Neural cell (in vitro differentiated cells): ENCODE measurements around the gene EGFL8. TPM values are rescaled to one million over a fixed set of nuclear protein-coding genes. Genes with fewer than 3 reads are reported as not detected.

Source experiments
- H2AFZ ChIP-seq: fragments of 200-600, 300-800 bp; sonication (generic), shearing (Covaris generic); 2 replicates; pipeline ENCODE4 v1.6.0; 2014; ENCODE audit warnings: low read depth, mild to moderate bottlenecking, antibody characterized with exemption, low read length, moderate library complexity
- H3F3A ChIP-seq: fragments of 200-600 bp; shearing (Covaris generic); 2 replicates; pipeline ENCODE4 v1.6.1; 2016; ENCODE audit warnings: mild to moderate bottlenecking, moderate library complexity, mixed read lengths, antibody characterized with exemption, low read length; ENCODE audit not compliant: insufficient read depth, poor library complexity, severe bottlenecking
- H3K27ac ChIP-seq: fragments of 200-600, 300-800 bp; sonication (generic), shearing (Covaris generic); 2 replicates; pipeline ENCODE4 v1.5.1; 2014; ENCODE audit warnings: mild to moderate bottlenecking, low read length, moderate library complexity
- H3K27me3 ChIP-seq: fragments of 300-800, 200-600 bp; sonication (generic), shearing (Covaris generic); 2 replicates; pipeline ENCODE4 v1.6.0; 2014; ENCODE audit warnings: mild to moderate bottlenecking, low read depth, low read length, moderate library complexity; ENCODE audit not compliant: insufficient read depth
- H3K36me3 ChIP-seq: fragments of 300-800, 200-600 bp; sonication (generic), shearing (Covaris generic); 2 replicates; pipeline ENCODE4 v1.5.1; 2014; ENCODE audit warnings: mild to moderate bottlenecking, antibody characterized with exemption, low read length, moderate library complexity; ENCODE audit not compliant: insufficient read depth
- H3K4me2 ChIP-seq: fragments of 300-800, 200-600 bp; sonication (generic), shearing (Covaris generic); 2 replicates; pipeline ENCODE4 v1.6.0; 2014; ENCODE audit warnings: mild to moderate bottlenecking, low read length
- H3K4me3 ChIP-seq: fragments of 300-800, 200-600 bp; sonication (generic), shearing (Covaris generic); 2 replicates; pipeline ENCODE4 v1.5.1; 2014; ENCODE audit warnings: mild to moderate bottlenecking, low read length, moderate library complexity
- H3K79me2 ChIP-seq: fragments of 200-600 bp; shearing (Covaris generic); replicated peaks from 2 replicates; pipeline ENCODE4 v1.6.0; 2014; ENCODE audit warnings: mild to moderate bottlenecking, low read length, moderate library complexity; ENCODE audit not compliant: insufficient read depth
- H3K9ac ChIP-seq: fragments of 300-800, 200-600 bp; sonication (generic), shearing (Covaris generic); 2 replicates; pipeline ENCODE4 v1.6.1; 2016; ENCODE audit warnings: mild to moderate bottlenecking, low read length, mixed read lengths
- H3K9me2 ChIP-seq: fragments of 200-600 bp; shearing (Covaris generic); 2 replicates; pipeline ENCODE4 v1.6.1; 2016; ENCODE audit warnings: mild to moderate bottlenecking, low read length, mixed read lengths; ENCODE audit not compliant: insufficient read depth
- H3K9me3 ChIP-seq: fragments of 200-600, 300-800 bp; sonication (generic), shearing (Covaris generic); 2 replicates; pipeline ENCODE4 v1.6.1; 2016; ENCODE audit warnings: mild to moderate bottlenecking, mixed run types, low read length, moderate library complexity, mixed read lengths
- H4K20me1 ChIP-seq: fragments of 200-600 bp; shearing (Covaris generic); 2 replicates; pipeline ENCODE4 v1.6.1; 2016; ENCODE audit warnings: mild to moderate bottlenecking, mixed run types; ENCODE audit not compliant: insufficient read depth
- EP300 ChIP-seq: fragments of 450-650 bp; conservative IDR thresholded peaks from 2 replicates; pipeline ENCODE4 v1.6.1; 2014; ENCODE audit warnings: antibody characterized with exemption, mild to moderate bottlenecking, moderate library complexity; ENCODE audit not compliant: poor library complexity, severe bottlenecking
- EZH2 ChIP-seq: fragments of 200-600, 300-800 bp; shearing (Covaris generic), sonication (generic); IDR thresholded peaks from 2 replicates; pipeline ENCODE4 v1.6.1; 2014; ENCODE audit warnings: antibody characterized with exemption, low read length, borderline replicate concordance, mild to moderate bottlenecking; ENCODE audit not compliant: insufficient read depth, poor library complexity, severe bottlenecking
- MXI1 ChIP-seq: fragments of 450-650 bp; conservative IDR thresholded peaks from 2 replicates; pipeline ENCODE4 v1.6.1; 2014; ENCODE audit warnings: antibody characterized with exemption, mild to moderate bottlenecking; ENCODE audit not compliant: poor library complexity, severe bottlenecking
- POLR2AphosphoS5 ChIP-seq: IDR thresholded peaks from 2 replicates; pipeline ENCODE4 v1.6.1; 2012
- RAD21 ChIP-seq: fragments of 450-650 bp; conservative IDR thresholded peaks from 2 replicates; pipeline ENCODE4 v1.6.1; 2014; ENCODE audit warnings: antibody characterized with exemption, mild to moderate bottlenecking, moderate library complexity
- REST ChIP-seq: IDR thresholded peaks from 2 replicates; pipeline ENCODE4 v1.6.1; 2012; ENCODE audit warnings: borderline replicate concordance
- SMC3 ChIP-seq: fragments of 450-650 bp; conservative IDR thresholded peaks from 2 replicates; pipeline ENCODE4 v1.6.1; 2014; ENCODE audit warnings: antibody characterized with exemption, mild to moderate bottlenecking, moderate library complexity; ENCODE audit not compliant: poor library complexity
- TAF1 ChIP-seq: IDR thresholded peaks from 2 replicates; pipeline ENCODE4 v1.6.1; 2012; ENCODE audit warnings: low read depth
- polyA plus RNA-seq: library from polyadenylated mRNA; depleted of rRNA; stranded (reverse); fragments of >200 nt; gene quantifications from 2 replicates; pipeline ENCODE4 v1.2.3, GENCODE V29; 2014
- TF ChIP-seq, protein P1 (sequence below): fragments of 450-650 bp; IDR thresholded peaks from 2 replicates; pipeline ENCODE4 v1.5.1; 2014; ENCODE audit warnings: antibody characterized with exemption, mild to moderate bottlenecking, moderate library complexity; ENCODE audit not compliant: poor library complexity, severe bottlenecking

The EGFL8 gene
- polyA plus RNA-seq, 1 donor from 2014 or later, result 22.4 TPM

DNA sequence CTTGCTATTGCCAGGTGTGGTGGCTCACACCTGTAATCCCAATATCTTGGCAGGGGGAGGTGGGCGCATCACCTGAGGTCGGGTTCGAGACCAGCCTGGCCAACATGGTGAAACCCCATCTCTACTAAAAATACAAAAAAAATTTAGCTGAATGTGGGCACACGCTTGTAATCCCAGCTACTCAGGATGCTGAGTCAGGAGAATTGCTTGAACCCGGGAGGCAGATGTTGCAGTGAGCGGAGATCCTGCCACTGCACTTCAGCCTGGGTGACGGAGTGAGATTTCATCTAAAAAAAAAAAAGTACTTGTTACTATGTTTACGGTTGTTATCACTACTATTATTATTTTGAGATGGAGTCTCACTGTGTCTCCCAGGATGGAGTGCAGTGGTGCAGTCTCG lies 7.5 kb upstream of the EGFL8 start:
- Histone ChIP-seq H3K9me2 (no peaks in the 10 kb centered on the region), H3K79me2 (peaks cover 9% of the 10 kb centered on the region), H3K9me3 (no peaks in the 10 kb centered on the region), H3K4me2 (no peak overlapping the region), H3K27me3 (peaks cover 7% of the 10 kb centered on the region), H3F3A (no peaks in the 10 kb centered on the region), H2AFZ (no peak overlapping the region), H3K27ac (no peak overlapping the region), H3K9ac (no peak overlapping the region), H3K4me3 (no peak overlapping the region), H4K20me1 (no peaks in the 10 kb centered on the region), H3K36me3 (no peaks in the 10 kb centered on the region)
- TF ChIP-seq EP300 (no peak), REST (no peak), SMC3 (no peak), RAD21 (no peak), MXI1 (no peak), TAF1 (no peak), EZH2 (no peak), POLR2AphosphoS5 (no peak)
- TF ChIP-seq, protein P1, sequence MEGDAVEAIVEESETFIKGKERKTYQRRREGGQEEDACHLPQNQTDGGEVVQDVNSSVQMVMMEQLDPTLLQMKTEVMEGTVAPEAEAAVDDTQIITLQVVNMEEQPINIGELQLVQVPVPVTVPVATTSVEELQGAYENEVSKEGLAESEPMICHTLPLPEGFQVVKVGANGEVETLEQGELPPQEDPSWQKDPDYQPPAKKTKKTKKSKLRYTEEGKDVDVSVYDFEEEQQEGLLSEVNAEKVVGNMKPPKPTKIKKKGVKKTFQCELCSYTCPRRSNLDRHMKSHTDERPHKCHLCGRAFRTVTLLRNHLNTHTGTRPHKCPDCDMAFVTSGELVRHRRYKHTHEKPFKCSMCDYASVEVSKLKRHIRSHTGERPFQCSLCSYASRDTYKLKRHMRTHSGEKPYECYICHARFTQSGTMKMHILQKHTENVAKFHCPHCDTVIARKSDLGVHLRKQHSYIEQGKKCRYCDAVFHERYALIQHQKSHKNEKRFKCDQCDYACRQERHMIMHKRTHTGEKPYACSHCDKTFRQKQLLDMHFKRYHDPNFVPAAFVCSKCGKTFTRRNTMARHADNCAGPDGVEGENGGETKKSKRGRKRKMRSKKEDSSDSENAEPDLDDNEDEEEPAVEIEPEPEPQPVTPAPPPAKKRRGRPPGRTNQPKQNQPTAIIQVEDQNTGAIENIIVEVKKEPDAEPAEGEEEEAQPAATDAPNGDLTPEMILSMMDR, result no peak

- Histone ChIP-seq H3K9me2 (no peaks in the 10 kb centered on the region), H3K36me3 (no peaks in the 10 kb centered on the region), H3K9me3 (no peaks in the 10 kb centered on the region), H3K27ac (no peak overlapping the region), H3K79me2 (peaks cover 9% of the 10 kb centered on the region), H3K9ac (no peak overlapping the region), H3K4me3 (no peak overlapping the region), H3F3A (no peaks in the 10 kb centered on the region), H2AFZ (no peak overlapping the region), H4K20me1 (no peaks in the 10 kb centered on the region), H3K27me3 (no peaks in the 10 kb centered on the region), H3K4me2 (no peak overlapping the region)
- no peak for TF ChIP-seq TAF1
- no peak for TF ChIP-seq POLR2AphosphoS5
- TF ChIP-seq REST, result no peak
- no peak for TF ChIP-seq EP300
- no peak for TF ChIP-seq MXI1
- TF ChIP-seq EZH2, result no peak
- no peak for TF ChIP-seq RAD21
- TF ChIP-seq SMC3, result no peak
- TF ChIP-seq, protein P1, result no peak
These were observed 6.3 kb upstream of the EGFL8 start for GRCh38 chr6:32158052-32158451.
